Suprapubic skin (tissue), 4 donors: ENCODE results near the gene ETS1. TPM values are rescaled to one million over a fixed set of nuclear protein-coding genes. Genes with fewer than 3 reads are reported as not detected.

Experiments used
- DNase-seq, 2 donors: peaks; one replicate each; pipeline ENCODE4 v3.0.0-alpha.2; 2019; ENCODE audit warnings: low spot score in 2 of 2
- H3K27ac ChIP-seq: fragments of 200-600 bp; sonication (generic); one replicate; pipeline ENCODE4 v1.5.1; 2019
- H3K27me3 ChIP-seq: fragments of 200-600 bp; sonication (generic); one replicate; pipeline ENCODE4 v1.5.1; 2019
- H3K36me3 ChIP-seq: fragments of 200-600 bp; sonication (generic); one replicate; pipeline ENCODE4 v1.5.1; 2019
- H3K4me1 ChIP-seq: fragments of 200-600 bp; sonication (generic); one replicate; pipeline ENCODE4 v1.5.1; 2019
- H3K4me3 ChIP-seq: fragments of 200-600 bp; sonication (generic); one replicate; pipeline ENCODE4 v1.5.1; 2019; ENCODE audit warnings: mild to moderate bottlenecking
- H3K9me3 ChIP-seq: fragments of 200-600 bp; sonication (generic); one replicate; pipeline ENCODE4 v1.5.1; 2019
- EP300 ChIP-seq: sonication (generic); formaldehyde crosslinking; IDR thresholded peaks from one replicate; pipeline ENCODE4 v1.6.1; 2017; ENCODE audit warnings: antibody characterized with exemption
- POLR2A ChIP-seq, 2 donors: fragments of 450-650 bp; IDR thresholded peaks; one replicate each; pipeline ENCODE4 v1.6.1; 2017; ENCODE audit warnings: antibody characterized with exemption in 2 of 2, mild to moderate bottlenecking in 2 of 2, moderate library complexity in 2 of 2
- POLR2AphosphoS5 ChIP-seq, 3 donors: sonication (generic); formaldehyde crosslinking; IDR thresholded peaks; one replicate each; pipeline ENCODE4 v1.6.1; 2017; ENCODE audit warnings: antibody characterized with exemption in 3 of 3
- WGBS: methylation state at CpG from one replicate; pipeline ENCODE4 v1.1.5; 2018; 5-methylcytosine and 5-hydroxymethylcytosine counted together
- total RNA-seq, 4 donors: library from RNA; depleted of rRNA; stranded (reverse); fragments of >200 nt; gene quantifications; one replicate each; pipeline ENCODE4 v1.1.0, GENCODE V29; 2016
- TF ChIP-seq, protein P1 (sequence below), 2 donors: fragments of 200-600 bp in 1 of 2; fragments of 450-650 bp in 1 of 2; sonication (generic) in 1 of 2; IDR thresholded peaks; one replicate each; pipeline ENCODE4 v1.5.1; 2016 to 2019; ENCODE audit warnings: antibody characterized with exemption in 2 of 2, mild to moderate bottlenecking in 1 of 2, moderate library complexity in 1 of 2

Gene ETS1
- total RNA-seq, 4 donors from 2014 or later: 21.7 to 42.6 (median 33.7) TPM

DNA sequence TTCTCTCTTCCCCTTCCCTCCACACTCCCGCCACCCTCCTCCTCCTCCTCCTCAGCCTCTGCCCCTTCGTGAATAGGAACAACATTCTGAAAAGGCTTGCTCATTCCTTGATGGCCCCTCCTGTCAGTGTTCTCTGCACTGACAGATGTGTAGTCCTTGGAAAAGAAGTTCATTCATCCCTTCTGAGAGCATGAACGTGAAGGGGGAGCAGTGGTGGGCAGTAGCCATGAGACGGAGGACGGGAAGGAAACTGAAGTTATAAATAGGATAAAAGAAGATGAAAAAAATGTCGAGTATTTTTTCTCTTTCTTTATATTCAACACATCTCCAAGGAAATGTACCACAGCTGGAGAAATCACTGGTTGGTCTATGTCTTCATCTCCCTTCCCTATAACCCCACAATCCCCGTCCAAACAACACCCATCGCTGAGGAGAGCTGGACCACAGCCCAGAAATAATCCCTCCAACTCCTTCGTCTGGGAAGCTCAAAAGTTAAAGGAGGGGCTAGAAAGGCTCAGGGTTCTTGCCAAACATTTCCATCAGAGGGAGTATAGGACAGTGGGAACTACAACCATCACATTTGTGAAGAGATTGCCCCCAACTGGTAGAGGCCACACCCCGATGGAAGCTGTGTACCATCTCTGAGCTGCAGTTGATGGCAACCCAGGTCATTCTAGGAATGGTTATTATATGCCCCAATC lies 33.5 kb downstream of the ETS1 start:
- DNase-seq: no peak
- Histone ChIP-seq H3K4me1 (peaks cover 18% of the 10 kb centered on the region), H3K27me3 (no peaks in the 10 kb centered on the region), H3K9me3 (no peaks in the 10 kb centered on the region), H3K4me3 (no peak overlapping the region), H3K36me3 (no peaks in the 10 kb centered on the region), H3K27ac (no peak overlapping the region)
- 43% methylated on average over 10 of the region's 10 CpGs for WGBS
- TF ChIP-seq POLR2AphosphoS5 (IDR thresholded peaks at IDR 0.05) (no peak), POLR2A (IDR thresholded peaks at IDR 0.05) (no peak), EP300 (no peak)
- TF ChIP-seq, protein P1, sequence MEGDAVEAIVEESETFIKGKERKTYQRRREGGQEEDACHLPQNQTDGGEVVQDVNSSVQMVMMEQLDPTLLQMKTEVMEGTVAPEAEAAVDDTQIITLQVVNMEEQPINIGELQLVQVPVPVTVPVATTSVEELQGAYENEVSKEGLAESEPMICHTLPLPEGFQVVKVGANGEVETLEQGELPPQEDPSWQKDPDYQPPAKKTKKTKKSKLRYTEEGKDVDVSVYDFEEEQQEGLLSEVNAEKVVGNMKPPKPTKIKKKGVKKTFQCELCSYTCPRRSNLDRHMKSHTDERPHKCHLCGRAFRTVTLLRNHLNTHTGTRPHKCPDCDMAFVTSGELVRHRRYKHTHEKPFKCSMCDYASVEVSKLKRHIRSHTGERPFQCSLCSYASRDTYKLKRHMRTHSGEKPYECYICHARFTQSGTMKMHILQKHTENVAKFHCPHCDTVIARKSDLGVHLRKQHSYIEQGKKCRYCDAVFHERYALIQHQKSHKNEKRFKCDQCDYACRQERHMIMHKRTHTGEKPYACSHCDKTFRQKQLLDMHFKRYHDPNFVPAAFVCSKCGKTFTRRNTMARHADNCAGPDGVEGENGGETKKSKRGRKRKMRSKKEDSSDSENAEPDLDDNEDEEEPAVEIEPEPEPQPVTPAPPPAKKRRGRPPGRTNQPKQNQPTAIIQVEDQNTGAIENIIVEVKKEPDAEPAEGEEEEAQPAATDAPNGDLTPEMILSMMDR (IDR thresholded peaks at IDR 0.05): no peak

GRCh38 chr11:128552783-128553661 lies 34.3 kb downstream of the ETS1 start:
- 75% methylated on average over 14 of the region's 14 CpGs for WGBS

DNA sequence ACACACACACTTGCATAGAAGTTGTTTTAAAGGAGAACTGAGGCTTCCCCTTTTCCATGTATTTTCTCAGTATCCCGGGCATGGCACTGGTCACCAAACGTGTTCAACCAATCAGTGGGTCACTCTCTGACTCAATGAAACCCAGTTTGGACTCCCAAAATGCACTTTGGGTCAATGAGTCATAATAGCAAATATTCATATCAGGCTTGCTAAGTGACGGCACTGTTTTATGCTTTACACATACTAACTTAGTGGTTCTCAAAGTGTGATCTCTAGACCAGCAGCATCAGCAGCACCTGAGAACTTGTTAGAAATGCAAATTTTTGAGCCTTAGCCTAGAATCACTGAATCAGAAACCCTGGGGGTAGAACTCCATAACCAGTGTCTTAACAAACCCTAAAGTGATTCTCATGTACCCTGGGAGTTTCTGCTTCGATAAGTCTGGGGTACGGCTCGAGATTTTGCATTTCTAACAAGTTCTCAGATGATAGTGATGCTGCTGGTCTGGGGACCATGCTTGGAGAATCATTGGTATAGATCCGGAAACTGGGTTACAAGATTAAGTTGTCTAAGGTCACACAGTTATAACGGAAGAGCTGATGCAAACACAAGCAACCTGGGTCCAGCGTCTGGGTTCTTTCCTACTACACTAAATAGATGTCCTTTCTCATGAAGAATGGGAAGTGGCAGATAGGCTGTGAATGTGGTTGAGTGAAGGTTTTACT lies 35.6 kb downstream of the ETS1 start:
- Histone ChIP-seq H3K4me3 (no peak overlapping the region), H3K27ac (no peak overlapping the region), H3K9me3 (no peaks in the 10 kb centered on the region), H3K27me3 (no peaks in the 10 kb centered on the region), H3K4me1 (peaks cover 28% of the 10 kb centered on the region), H3K36me3 (no peaks in the 10 kb centered on the region)
- TF ChIP-seq, protein P1 (IDR thresholded peaks at IDR 0.05): no peak
- TF ChIP-seq EP300: no peak
- TF ChIP-seq POLR2AphosphoS5 (IDR thresholded peaks at IDR 0.05): no peak
- no peak for TF ChIP-seq POLR2A (IDR thresholded peaks at IDR 0.05)
- DNase-seq: no peak
- WGBS: 87% methylated on average over 9 of the region's 9 CpGs

More at GRCh38 chr11:128552783-128553661, 34.3 kb downstream of the ETS1 start:
- H3K27me3 ChIP-seq: no peaks in the 10 kb centered on the region
- H3K4me1 ChIP-seq: peaks cover 26% of the 10 kb centered on the region
- TF ChIP-seq POLR2A (IDR thresholded peaks at IDR 0.05) (no peak), EP300 (no peak), POLR2AphosphoS5 (IDR thresholded peaks at IDR 0.05) (no peak)
- TF ChIP-seq, protein P1 (IDR thresholded peaks at IDR 0.05): no peak
- no peak for DNase-seq
- no peaks in the 10 kb centered on the region for H3K36me3 ChIP-seq
- H3K9me3 ChIP-seq: no peaks in the 10 kb centered on the region
- H3K27ac ChIP-seq: no peak overlapping the region
- H3K4me3 ChIP-seq: no peak overlapping the region

- 94% methylated on average over 4 of the region's 4 CpGs for WGBS
- DNase-seq: no peak
- Histone ChIP-seq H3K36me3 (no peaks in the 10 kb centered on the region), H3K27ac (no peak overlapping the region), H3K4me3 (no peak overlapping the region), H3K4me1 (peaks cover 28% of the 10 kb centered on the region), H3K27me3 (no peaks in the 10 kb centered on the region), H3K9me3 (no peaks in the 10 kb centered on the region)
- TF ChIP-seq POLR2AphosphoS5 (IDR thresholded peaks at IDR 0.05): no peak
- TF ChIP-seq EP300: no peak
- TF ChIP-seq POLR2A (IDR thresholded peaks at IDR 0.05): no peak
- TF ChIP-seq, protein P1 (IDR thresholded peaks at IDR 0.05): no peak
Measured at GRCh38 chr11:128551058-128551457, 36.3 kb downstream of the ETS1 start.
